Activated CD4-positive, alpha-beta memory T cell treated with anti-CD3 and anti-CD28 coated beads for 36 hours (primary cell): ENCODE measurements around the gene ZSCAN2. TPM values are rescaled to one million over a fixed set of nuclear protein-coding genes. Genes with fewer than 3 reads are reported as not detected.

Experiments
- CTCF ChIA-PET: fragments of 350-600 bp; sonication (Branson Sonifier 250); formaldehyde crosslinking; loops from one replicate; lab custom pipeline; 2021; ENCODE audit warnings: antibody characterized with exemption, inconsistent platforms; lab: Charles Lee
- POLR2A ChIA-PET: fragments of 350-600 bp; sonication (Branson Sonifier 250); formaldehyde crosslinking; loops from one replicate; lab custom pipeline; 2021; ENCODE audit warnings: antibody characterized with exemption; lab: Charles Lee
- DNase-seq: peaks from one replicate; pipeline ENCODE4 v3.0.0-alpha.2; 2020
- H3K27ac Mint-ChIP-seq: one replicate; pipeline ENCODE4 v1.8.0; 2021; ENCODE audit warnings: mixed read lengths
- H3K27me3 Mint-ChIP-seq: one replicate; pipeline ENCODE4 v1.8.0; 2021; ENCODE audit warnings: mixed read lengths
- H3K36me3 Mint-ChIP-seq: one replicate; pipeline ENCODE4 v1.8.0; 2021; ENCODE audit warnings: mixed read lengths
- H3K4me1 Mint-ChIP-seq: one replicate; pipeline ENCODE4 v1.8.0; 2021; ENCODE audit warnings: low read depth, mixed read lengths
- H3K4me3 Mint-ChIP-seq: one replicate; pipeline ENCODE4 v1.8.0; 2021; ENCODE audit warnings: mild to moderate bottlenecking, mixed read lengths
- H3K9me3 Mint-ChIP-seq: one replicate; pipeline ENCODE4 v1.8.0; 2021; ENCODE audit warnings: mixed read lengths
- intact Hi-C: fragments of 100-400 bp; cut with micrococcal nuclease; formaldehyde crosslinking; loops from one replicate; pipeline ENCODE4 v1.15.1; 2023
- total RNA-seq, 2 experiments: library from RNA; stranded (reverse); gene quantifications; one replicate each; pipeline ENCODE4 v1.2.3, GENCODE V29; 2021

Gene ZSCAN2
- total RNA-seq, 2 experiments from 2014 or later = 7.5 to 9.5 TPM

DNA sequence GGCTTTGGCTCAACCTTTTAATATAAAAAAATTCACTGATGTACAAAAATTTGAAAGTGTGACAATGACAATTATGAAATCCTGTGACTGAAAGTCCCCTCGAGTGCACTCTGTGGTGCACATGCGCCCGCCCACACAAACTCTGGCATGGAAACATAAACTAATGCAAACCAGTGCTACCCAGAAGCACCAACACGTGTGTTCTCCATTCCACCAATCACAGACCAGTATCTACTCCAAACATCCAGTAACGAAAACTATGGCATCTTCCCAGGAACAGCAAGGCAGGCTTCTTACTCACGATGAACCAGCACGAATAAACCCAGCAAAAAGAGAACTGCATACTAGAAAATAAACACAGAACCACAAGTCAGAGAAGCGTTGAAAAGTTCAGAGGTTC is 68.9 kb downstream of the ZSCAN2 start:
- Mint-ChIP-seq H3K36me3 (peaks cover 41% of the 10 kb centered on the region), H3K4me3 (no peak overlapping the region), H3K9me3 (no peaks in the 10 kb centered on the region), H3K27ac (peak overlapping the region; percentile 79), H3K27me3 (no peaks in the 10 kb centered on the region), H3K4me1 (peaks cover 60% of the 10 kb centered on the region)
- DNase-seq = peak; percentile 76
- ChIA-PET CTCF (interaction anchor here (0.7 to 1.3 kb wide), 7 partner anchors 11 to 79 kb away, joined by 3 to 7 read pairs (median 4); partner anchors contain the start of genes SEC11A and WDR73), POLR2A (interaction anchor here (0.7 to 1.4 kb wide), 7 partner anchors 13 to 82 kb away, joined by 3 to 9 read pairs (median 4); partner anchors contain the start of genes SEC11A and WDR73)
- intact Hi-C loops = loop anchor here (1.0 to 5.0 kb wide), 7 partner anchors 13 to 313 kb away; partner anchors contain the start of genes PDE8A and WDR73

DNA sequence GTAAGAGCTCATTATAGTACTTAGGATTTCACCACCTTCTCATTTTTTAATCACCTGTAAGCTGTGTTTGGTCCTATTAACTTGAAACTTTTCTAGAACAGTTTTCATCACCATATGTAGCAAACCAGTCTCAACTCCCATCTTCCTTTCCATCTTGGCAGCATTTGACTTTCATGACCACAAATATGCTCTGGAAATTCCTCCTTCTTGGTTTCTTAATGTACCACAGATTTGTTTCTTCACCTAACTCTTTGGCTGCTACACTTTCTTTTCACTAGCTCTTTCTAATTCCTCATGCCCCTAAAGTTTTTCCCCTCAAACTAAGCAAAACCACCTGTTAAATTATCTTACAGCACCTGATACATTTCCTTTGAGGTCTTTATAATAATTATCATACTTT is 70.4 kb downstream of the ZSCAN2 start:
- Mint-ChIP-seq H3K9me3 (no peaks in the 10 kb centered on the region), H3K36me3 (peaks cover 37% of the 10 kb centered on the region), H3K4me1 (peaks cover 52% of the 10 kb centered on the region), H3K27me3 (no peaks in the 10 kb centered on the region), H3K4me3 (no peak overlapping the region), H3K27ac (peak overlapping the region; percentile 30)
- ChIA-PET POLR2A (interaction anchor here (1.1 kb wide), 2 partner anchors 44 to 89 kb away, joined by 3 read pairs; no protein-coding TSS in a partner anchor), CTCF (interaction anchor here (0.7 to 1.8 kb wide), 4 partner anchors 17 to 85 kb away, joined by 3 to 7 read pairs (median 4); partner anchors contain the start of gene WDR73)
- intact Hi-C loops = no loop called here
- DNase-seq = no peak

Other genes with a start within 250 kb of the ZSCAN2 start
- gene WDR73, start 53.3 kb downstream of the ZSCAN2 start, total RNA-seq = 10 to 100 TPM; 13.7 to 14.9 TPM
- gene NMB, start 57.2 kb downstream of the ZSCAN2 start, total RNA-seq = 1 to 10 TPM; 6.2 to 7.8 TPM
- 100 to 1,000 TPM; 132 to 136 TPM for gene SEC11A, start 115.1 kb downstream of the ZSCAN2 start, total RNA-seq
- gene ZNF592, start 147.6 kb downstream of the ZSCAN2 start, total RNA-seq = 10 to 100 TPM; 23.8 to 24.3 TPM
- gene ALPK3, start 216.3 kb downstream of the ZSCAN2 start, total RNA-seq = under 1 TPM; 0.10 to 0.12 TPM